HEK293 (cell line): Measurements from ENCODE around the gene GNA12.

Source experiments
- CTCF ChIP-seq: fragments of 450-650 bp; formaldehyde crosslinking; IDR thresholded peaks from 2 replicates; pipeline ENCODE4 v1.5.1; 2016; ENCODE audit warnings: missing biosample characterization, missing genetic modification characterization
- ZFHX2 ChIP-seq: fragments of 450-650 bp; formaldehyde crosslinking; conservative IDR thresholded peaks from 2 replicates; pipeline ENCODE4 v1.5.1; 2016; ENCODE audit warnings: missing biosample characterization, missing genetic modification characterization
- ZNF133 ChIP-seq: fragments of 450-650 bp; formaldehyde crosslinking; IDR thresholded peaks from 2 replicates; pipeline ENCODE4 v1.5.1; 2016; ENCODE audit warnings: missing biosample characterization, missing genetic modification characterization
- ZNF146 ChIP-seq: fragments of 450-650 bp; formaldehyde crosslinking; IDR thresholded peaks from 2 replicates; pipeline ENCODE4 v1.5.1; 2016; ENCODE audit warnings: missing biosample characterization, missing genetic modification characterization
- ZNF174 ChIP-seq: fragments of 450-650 bp; formaldehyde crosslinking; IDR thresholded peaks from 2 replicates; pipeline ENCODE4 v1.5.0; 2017; ENCODE audit warnings: missing biosample characterization, mild to moderate bottlenecking, missing genetic modification characterization
- ZNF184 ChIP-seq: fragments of 450-650 bp; IDR thresholded peaks from 2 replicates; pipeline ENCODE4 v1.5.1; 2018; ENCODE audit warnings: missing biosample characterization, mild to moderate bottlenecking, missing genetic modification characterization
- ZNF274 ChIP-seq, 2 experiments: fragments of 200-500 bp in 1 of 2; fragments of 450-650 bp in 1 of 2; sonication (Bioruptor generic) in 1 of 2; formaldehyde crosslinking in 1 of 2; IDR thresholded peaks; 2 replicates each; pipeline versions ENCODE4 v1.5.1 to v1.6.1; 2014 to 2016; ENCODE audit warnings: borderline replicate concordance in 1 of 2, inconsistent platforms in 1 of 2, low read length in 1 of 2, missing biosample characterization in 1 of 2, missing genetic modification characterization in 1 of 2
- ZNF670 ChIP-seq: fragments of 450-650 bp; formaldehyde crosslinking; IDR thresholded peaks from 2 replicates; pipeline ENCODE4 v1.5.1; 2016; ENCODE audit warnings: missing biosample characterization, missing genetic modification characterization, low read depth

- TF ChIP-seq ZNF670 (tag by site-specific recombination) (no peak), ZFHX2 (no peak), CTCF (no peak), ZNF146 (no peak), ZNF133 (tag by site-specific recombination) (no peak), ZNF174 (tag by site-specific recombination) (no peak), ZNF274 (IDR thresholded peaks at IDR 0.05; ENCODE audit: low read length) (no peak), ZNF274 (tag by site-specific recombination; IDR thresholded peaks at IDR 0.05; ENCODE audit: borderline replicate concordance) (no peak), ZNF184 (tag by site-specific recombination) (no peak)
Measured at GRCh38 chr7:2773608-2774007, 70.5 kb downstream of the GNA12 start.
